Ectodermal cell (in vitro differentiated cells): ENCODE measurements around the gene ZCCHC7.
"Not testable (repeated sequence)": the region's sequence is repeated elsewhere in the genome, so short reads cannot be mapped to it uniquely, and the experiment has no call there.

ENCODE experiments used
- H3K27ac ChIP-seq: 2 replicates; pipeline ENCODE4 v1.7.0; 2013; ENCODE audit warnings: mild to moderate bottlenecking, low read depth, low read length; ENCODE audit not compliant: insufficient read depth, poor library complexity, severe bottlenecking
- H3K27me3 ChIP-seq: 2 replicates; pipeline ENCODE4 v1.7.0; 2013; ENCODE audit warnings: mild to moderate bottlenecking, low read length; ENCODE audit not compliant: insufficient read depth, control insufficient read depth, poor library complexity, severe bottlenecking
- H3K36me3 ChIP-seq: one replicate; pipeline ENCODE4 v1.7.0; 2013; ENCODE audit warnings: low read length; ENCODE audit not compliant: control insufficient read depth, insufficient read depth
- H3K4me1 ChIP-seq: one replicate; pipeline ENCODE4 v1.7.0; 2013; ENCODE audit warnings: low read length; ENCODE audit not compliant: control insufficient read depth, insufficient read depth
- H3K4me3 ChIP-seq: 2 replicates; pipeline ENCODE4 v1.7.0; 2013; ENCODE audit warnings: low read depth, low read length, control low read depth; ENCODE audit not compliant: insufficient read depth
- H3K9me3 ChIP-seq: 2 replicates; pipeline ENCODE4 v1.7.0; 2013; ENCODE audit warnings: mild to moderate bottlenecking, low read length, moderate library complexity; ENCODE audit not compliant: control insufficient read depth
- WGBS, 2 experiments: methylation state at CpG; one replicate each; pipeline ENCODE4 v1.1.7; 2013; ENCODE audit warnings: missing lambda C conversion rate in 2 of 2; 5-methylcytosine and 5-hydroxymethylcytosine counted together

ZCCHC7 gene

DNA sequence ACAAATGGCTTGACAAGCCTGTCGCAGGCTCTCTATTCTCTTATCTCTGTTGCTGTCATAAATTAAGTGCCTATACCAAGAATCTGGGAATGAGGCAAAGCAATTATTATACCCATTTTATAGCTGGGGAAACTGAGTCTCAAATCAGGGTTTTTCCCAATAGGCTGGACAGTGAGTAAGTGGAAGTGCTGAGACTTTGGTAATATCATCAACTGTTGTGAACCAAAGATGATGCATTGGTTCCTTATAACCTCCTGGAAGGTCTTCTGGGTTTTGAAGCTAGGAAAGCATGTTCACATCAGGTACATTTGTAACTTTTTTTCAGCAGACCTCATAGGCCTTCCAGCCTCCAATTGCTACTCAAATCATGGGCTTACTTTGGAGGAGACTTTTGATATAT is 25.6 kb upstream of the ZCCHC7 start:
- H3K4me3 ChIP-seq, result no peak overlapping the region
- H3K4me1 ChIP-seq, result no peaks in the 10 kb centered on the region
- no peak overlapping the region for H3K27ac ChIP-seq
- H3K9me3 ChIP-seq, result no peaks in the 10 kb centered on the region
- H3K36me3 ChIP-seq, result no peaks in the 10 kb centered on the region
- 80 to 92% methylated on average over 1 of the region's 1 CpG for WGBS, 2 experiments
- no peaks in the 10 kb centered on the region for H3K27me3 ChIP-seq

DNA sequence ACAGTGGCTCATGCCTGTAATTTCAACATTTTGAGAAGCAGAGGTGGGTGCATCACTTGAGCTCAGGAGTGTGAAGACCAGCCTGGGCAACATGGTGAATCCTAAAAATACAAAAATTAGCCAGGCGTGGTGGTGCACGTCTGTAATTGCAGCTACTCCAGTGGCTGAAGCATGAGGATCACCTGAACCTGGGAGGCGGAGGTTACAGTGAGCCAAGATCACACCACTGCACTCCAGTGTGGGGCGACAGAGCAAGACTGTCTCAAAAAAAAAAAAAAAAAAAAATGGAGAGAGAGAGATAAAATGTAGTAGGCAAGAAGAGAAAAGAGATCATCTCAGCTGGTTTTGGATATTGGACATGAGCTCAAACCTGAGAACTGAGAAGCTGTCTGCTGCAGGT is 23.7 kb upstream of the ZCCHC7 start:
- no peaks in the 10 kb centered on the region for H3K4me1 ChIP-seq
- H3K9me3 ChIP-seq, result no peaks in the 10 kb centered on the region
- WGBS, 2 experiments, result 85 to 90% methylated on average over 4 of the region's 4 CpGs
- H3K36me3 ChIP-seq, result no peaks in the 10 kb centered on the region
- no peak overlapping the region for H3K4me3 ChIP-seq
- H3K27ac ChIP-seq, result no peak overlapping the region
- H3K27me3 ChIP-seq, result no peaks in the 10 kb centered on the region

DNA sequence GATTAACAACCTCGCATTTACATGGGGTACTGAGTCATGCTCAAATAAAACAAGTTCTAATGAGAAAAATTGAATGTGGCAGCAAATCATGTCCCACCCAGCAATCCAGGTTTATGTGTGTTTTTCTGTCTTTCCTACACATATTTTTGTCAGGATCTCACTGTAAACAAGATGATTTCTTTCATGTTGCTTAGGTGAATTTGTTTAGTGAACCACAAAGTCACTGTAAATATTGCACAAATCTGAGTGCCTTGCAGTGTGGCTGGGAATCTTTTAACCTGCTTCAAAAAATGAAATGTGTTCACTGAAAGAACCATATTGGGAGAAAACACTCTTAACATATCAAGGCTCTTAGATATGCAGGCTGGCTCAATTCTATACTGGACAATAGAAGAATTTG is 23.1 kb upstream of the ZCCHC7 start:
- WGBS, 2 experiments, result 100% methylated on average over 1 of the region's 1 CpG; no CpG with 5 or more reads in 1 of the 2 experiments
- no peaks in the 10 kb centered on the region for H3K36me3 ChIP-seq
- H3K9me3 ChIP-seq, result no peaks in the 10 kb centered on the region
- H3K4me1 ChIP-seq, result no peaks in the 10 kb centered on the region
- no peak overlapping the region for H3K4me3 ChIP-seq
- no peak overlapping the region for H3K27ac ChIP-seq
- H3K27me3 ChIP-seq, result no peaks in the 10 kb centered on the region

DNA sequence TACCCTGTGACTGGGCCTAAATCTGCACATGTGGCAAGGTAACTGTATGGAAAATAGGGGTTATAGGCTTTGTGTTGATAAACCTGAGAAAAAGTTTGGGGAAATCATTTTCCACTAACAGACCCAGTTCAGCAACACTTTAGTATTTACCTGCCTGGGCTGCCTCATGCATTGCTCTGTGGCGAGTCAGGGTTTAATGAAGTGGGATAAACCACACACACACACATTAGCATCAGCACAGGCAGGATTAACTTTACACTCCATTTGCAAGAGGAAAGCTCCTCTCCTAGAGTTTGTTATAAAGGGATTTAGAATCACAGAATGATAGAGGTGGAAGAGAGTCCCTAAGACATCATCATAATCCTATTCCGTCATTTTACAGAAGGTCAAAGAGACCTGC is 20.0 kb upstream of the ZCCHC7 start:
- Histone ChIP-seq H3K36me3 (no peaks in the 10 kb centered on the region), H3K27ac (no peak overlapping the region), H3K27me3 (no peaks in the 10 kb centered on the region), H3K4me1 (no peaks in the 10 kb centered on the region), H3K9me3 (no peaks in the 10 kb centered on the region), H3K4me3 (no peak overlapping the region)
- WGBS, 2 experiments, result 65 to 71% methylated on average over 2 of the region's 2 CpGs

DNA sequence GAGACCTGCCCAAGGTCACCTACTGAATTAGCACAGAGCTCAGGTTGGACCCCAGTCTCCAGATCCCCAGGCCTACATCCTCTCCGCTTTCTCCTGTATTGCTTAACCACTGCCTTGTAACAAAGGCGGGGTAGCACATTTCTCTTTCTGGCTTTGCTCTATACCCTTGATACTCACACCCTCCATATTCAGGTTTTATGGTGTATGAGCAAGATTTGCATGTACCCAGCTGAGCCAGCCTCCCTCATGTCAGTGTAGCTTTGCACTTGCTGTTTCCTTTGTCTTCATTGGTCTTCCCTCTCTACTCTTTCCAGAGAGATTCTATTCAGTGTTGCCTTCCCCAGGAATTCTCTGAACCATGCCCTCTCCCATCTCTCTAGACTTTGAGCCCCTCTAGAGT is 19.6 kb upstream of the ZCCHC7 start:
- Histone ChIP-seq H3K9me3 (no peaks in the 10 kb centered on the region), H3K4me3 (no peak overlapping the region), H3K36me3 (no peaks in the 10 kb centered on the region), H3K27me3 (no peaks in the 10 kb centered on the region), H3K27ac (no peak overlapping the region), H3K4me1 (no peaks in the 10 kb centered on the region)
- 89 to 95% methylated on average over 2 of the region's 2 CpGs for WGBS, 2 experiments

DNA sequence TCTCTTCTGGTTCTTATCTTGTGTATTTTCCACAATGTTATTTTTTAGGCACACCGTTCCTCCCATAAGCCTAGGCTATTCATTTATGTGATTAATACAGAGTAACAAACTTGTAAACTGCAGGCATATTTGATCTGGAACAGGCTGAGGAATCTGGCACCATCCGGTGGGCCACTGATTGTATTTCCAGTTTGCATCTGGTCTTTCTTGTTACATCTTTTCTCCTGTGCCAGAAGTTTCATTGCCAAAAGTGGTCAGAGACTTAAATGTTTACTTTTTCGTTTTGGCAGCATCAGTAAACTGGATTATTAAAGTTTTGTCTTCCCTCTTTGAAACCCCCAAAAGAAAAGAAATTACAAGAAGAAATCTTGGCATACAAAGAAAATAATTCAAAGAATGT is 17.9 kb upstream of the ZCCHC7 start:
- H3K27ac ChIP-seq, result no peak overlapping the region
- no peaks in the 10 kb centered on the region for H3K4me1 ChIP-seq
- H3K27me3 ChIP-seq, result no peaks in the 10 kb centered on the region
- H3K36me3 ChIP-seq, result no peaks in the 10 kb centered on the region
- no peak overlapping the region for H3K4me3 ChIP-seq
- no peaks in the 10 kb centered on the region for H3K9me3 ChIP-seq
- WGBS, 2 experiments, result 87 to 95% methylated on average over 3 of the region's 3 CpGs

DNA sequence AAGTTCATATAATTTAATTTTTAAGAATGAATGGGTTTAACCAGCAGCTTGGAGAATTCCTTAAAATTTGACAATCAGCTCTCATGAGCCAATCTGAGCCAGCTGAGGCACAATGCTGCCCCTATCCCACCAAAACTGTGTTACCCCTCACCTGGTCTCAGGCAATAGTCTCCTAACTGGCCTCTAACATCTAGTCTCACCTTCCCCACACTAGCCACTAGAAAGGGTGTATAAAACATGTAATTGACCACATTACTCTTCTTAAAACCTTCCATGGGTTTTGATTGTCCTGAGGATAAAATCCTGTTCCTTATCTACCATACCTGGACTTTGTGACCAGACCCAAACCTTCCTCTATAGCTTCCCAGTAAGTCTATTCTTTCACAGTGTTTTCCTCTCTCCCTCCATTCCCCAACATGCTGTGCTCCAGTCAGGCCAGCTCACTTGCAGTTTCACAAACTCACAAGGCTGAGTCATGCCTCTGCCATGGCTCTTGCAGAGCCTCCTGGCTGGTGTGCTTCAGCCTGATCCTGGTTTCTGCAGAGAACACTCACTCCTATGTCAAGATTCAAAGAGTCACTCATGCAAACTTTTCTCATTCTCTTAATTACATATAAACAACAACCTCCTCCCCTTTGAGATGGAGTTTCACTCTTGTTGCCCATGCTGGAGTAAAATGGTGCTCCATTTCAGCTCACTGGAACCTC is 16.0 kb upstream of the ZCCHC7 start:
- Histone ChIP-seq H3K4me1 (no peaks in the 10 kb centered on the region), H3K27me3 (no peaks in the 10 kb centered on the region), H3K9me3 (no peaks in the 10 kb centered on the region), H3K4me3 (no peak overlapping the region), H3K27ac (no peak overlapping the region), H3K36me3 (no peaks in the 10 kb centered on the region)

DNA sequence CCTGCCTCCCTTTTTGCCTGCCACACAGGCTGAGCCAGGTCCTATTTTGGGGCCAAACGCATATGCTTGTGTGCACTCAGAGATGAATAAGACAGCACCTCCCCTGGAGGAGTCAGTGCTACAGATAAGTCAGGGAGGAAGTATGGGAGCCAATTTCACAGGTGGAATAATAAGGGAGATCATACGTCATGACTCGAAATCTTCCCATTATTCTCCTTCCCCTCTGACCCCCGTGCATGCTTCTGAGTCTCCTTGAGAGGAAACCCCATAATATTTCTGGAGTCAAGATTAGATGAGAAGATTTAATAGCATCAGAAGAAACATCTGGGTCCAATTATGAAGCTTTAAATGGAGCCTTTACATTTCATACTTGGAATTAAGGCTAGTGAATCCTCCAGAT is 15.1 kb upstream of the ZCCHC7 start:
- Histone ChIP-seq H3K36me3 (no peaks in the 10 kb centered on the region), H3K4me1 (no peaks in the 10 kb centered on the region), H3K4me3 (no peak overlapping the region), H3K9me3 (no peaks in the 10 kb centered on the region), H3K27ac (no peak overlapping the region), H3K27me3 (no peaks in the 10 kb centered on the region)
- WGBS, 2 experiments, result 84 to 87% methylated on average over 2 to 4 of the region's 4 CpGs

DNA sequence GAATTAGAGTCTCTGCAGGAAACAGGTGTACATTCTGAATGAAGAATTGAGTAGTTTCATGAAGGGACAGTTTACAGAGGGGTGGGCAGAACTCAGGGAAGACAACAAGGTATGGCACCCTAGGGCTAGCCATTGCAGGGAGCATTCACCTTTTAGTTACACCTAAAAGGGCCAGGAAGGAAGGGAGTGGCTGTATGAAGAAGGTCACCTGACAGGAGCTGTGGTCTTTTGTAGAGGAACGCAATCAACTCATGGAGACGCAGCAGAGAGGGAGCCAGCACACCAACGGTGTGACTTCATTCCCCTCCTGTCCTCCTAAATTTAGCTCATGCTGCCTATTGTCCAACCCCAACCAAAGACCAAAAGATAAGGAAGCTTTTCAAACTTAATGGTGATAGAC is 12.7 kb upstream of the ZCCHC7 start:
- no peak overlapping the region for H3K4me3 ChIP-seq
- no peaks in the 10 kb centered on the region for H3K4me1 ChIP-seq
- H3K36me3 ChIP-seq, result no peaks in the 10 kb centered on the region
- H3K9me3 ChIP-seq, result no peaks in the 10 kb centered on the region
- 86 to 94% methylated on average over 3 of the region's 3 CpGs for WGBS, 2 experiments
- H3K27me3 ChIP-seq, result no peaks in the 10 kb centered on the region
- no peak overlapping the region for H3K27ac ChIP-seq

DNA sequence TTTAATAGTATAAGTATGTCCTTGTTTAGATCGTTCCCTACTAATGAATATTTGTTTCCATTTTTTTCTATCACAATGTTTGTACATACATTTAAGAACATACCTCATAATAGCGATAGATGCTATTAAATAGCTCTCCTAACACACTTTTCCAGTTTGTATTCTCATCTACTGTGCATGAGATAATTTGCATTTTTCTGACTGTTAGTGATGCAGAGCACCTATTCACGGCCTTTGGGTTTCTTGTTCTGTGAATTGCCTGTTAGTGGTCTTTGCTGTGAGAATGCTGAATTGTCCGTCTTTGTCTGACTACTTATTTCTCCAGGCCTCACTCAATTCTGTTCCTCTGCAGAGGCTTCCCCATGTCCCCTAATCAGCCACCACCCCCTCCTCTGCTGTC is 5.9 kb upstream of the ZCCHC7 start:
- not testable (repeated sequence) for H3K36me3 ChIP-seq, H3K4me3 ChIP-seq, H3K9me3 ChIP-seq, H3K27ac ChIP-seq, H3K27me3 ChIP-seq, H3K4me1 ChIP-seq
- 86 to 96% methylated on average over 3 of the region's 4 CpGs for WGBS, 2 experiments

DNA sequence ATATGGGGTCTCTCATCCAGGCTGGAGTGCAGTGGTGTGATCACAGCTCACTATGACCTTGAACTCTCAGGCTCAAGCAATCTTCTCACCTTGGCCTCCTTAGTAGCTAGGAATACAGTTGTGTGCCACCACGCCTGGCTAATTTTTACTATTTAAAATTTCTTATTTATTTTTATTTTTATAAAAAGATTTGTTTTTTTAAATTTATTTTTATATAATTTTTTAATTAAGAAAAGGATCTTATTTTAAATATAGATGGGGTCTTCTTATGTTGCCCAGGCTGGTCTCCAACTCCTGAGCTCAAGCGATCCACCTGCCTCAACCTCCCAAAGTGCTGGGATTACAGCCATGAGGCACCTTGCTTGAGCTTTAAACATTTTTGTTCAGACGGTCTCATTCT is 2.4 kb upstream of the ZCCHC7 start:
- WGBS, 2 experiments, result 93% methylated on average over 2 of the region's 3 CpGs
- H3K27ac ChIP-seq, result no peak overlapping the region

More for the DNA sequence above, 2.4 kb upstream of the ZCCHC7 start:
- no peaks in the 10 kb centered on the region for H3K27me3 ChIP-seq
- H3K36me3 ChIP-seq, result no peaks in the 10 kb centered on the region
- no peaks in the 10 kb centered on the region for H3K4me1 ChIP-seq
- no peak overlapping the region for H3K4me3 ChIP-seq
- H3K9me3 ChIP-seq, result no peaks in the 10 kb centered on the region
